COR-L47 (cell line): ENCODE results near the gene IQSEC1.

ENCODE experiments used
- DNase-seq: peaks from one replicate; lab custom pipeline; 2025; lab: John Stamatoyannopoulos, UW

Gene IQSEC1

DNA sequence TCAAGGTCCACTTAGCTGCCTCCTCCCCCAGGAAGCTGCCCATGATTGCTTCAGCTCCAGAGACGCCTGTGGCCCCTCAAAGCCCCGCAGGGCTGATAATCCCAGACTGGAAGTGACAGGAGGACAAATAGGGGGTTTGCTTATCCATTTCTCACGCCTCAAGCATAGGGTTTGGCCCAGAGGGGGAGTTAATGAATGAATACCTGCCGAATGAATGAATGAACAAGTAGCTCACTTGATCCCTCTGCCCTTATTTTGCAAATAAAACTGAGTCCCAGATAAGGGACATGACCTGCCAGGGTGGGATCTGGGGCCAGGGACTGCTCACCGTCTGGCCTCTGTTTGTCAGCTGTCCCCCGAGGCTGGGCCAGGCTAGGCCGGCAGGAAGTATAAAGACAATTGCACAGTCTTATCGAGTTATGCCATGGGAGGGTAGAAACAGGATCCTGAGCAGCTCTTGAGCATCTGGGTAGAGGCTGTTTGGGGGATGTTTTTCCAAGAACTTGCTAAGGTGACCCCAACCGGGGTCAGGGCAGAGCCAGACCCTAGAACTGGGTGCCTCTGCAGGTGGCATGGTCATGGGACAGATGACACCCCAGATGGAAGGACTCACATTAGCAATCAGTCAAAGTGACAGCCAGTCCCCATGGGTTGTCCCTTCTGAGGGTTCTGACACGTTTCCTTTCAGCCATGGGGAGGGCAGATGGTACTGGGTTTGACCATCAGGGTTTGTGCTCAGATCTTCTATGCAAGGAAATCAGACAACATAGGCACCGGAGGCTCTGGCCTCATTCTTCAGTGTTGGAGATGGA, 45.0 kb downstream of the IQSEC1 start:
- DNase-seq = no peak

DNA sequence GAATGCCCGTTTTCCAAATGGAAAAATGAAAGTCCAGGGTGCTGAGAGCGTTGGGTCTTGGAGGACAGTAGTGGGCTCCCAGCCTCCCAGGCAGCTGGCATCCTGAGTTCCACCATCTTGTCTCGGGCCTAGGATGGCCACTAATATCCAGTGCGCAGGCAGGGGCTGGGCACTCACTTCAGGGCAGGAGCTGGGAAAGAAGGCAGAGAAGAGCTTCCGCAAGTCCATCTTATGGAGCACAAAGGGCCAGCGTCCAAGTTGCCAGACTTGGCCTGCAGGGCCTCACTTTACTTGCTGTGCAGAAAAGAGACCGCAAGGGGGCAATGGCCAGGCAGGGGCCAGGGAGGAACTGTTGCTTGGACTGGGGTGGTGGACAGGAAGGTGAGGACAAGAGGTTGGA, 46.1 kb downstream of the IQSEC1 start:
- DNase-seq = no peak

- no peak for DNase-seq
These were observed 46.7 kb downstream of the IQSEC1 start for GRCh38 chr3:13026534-13026933.

DNA sequence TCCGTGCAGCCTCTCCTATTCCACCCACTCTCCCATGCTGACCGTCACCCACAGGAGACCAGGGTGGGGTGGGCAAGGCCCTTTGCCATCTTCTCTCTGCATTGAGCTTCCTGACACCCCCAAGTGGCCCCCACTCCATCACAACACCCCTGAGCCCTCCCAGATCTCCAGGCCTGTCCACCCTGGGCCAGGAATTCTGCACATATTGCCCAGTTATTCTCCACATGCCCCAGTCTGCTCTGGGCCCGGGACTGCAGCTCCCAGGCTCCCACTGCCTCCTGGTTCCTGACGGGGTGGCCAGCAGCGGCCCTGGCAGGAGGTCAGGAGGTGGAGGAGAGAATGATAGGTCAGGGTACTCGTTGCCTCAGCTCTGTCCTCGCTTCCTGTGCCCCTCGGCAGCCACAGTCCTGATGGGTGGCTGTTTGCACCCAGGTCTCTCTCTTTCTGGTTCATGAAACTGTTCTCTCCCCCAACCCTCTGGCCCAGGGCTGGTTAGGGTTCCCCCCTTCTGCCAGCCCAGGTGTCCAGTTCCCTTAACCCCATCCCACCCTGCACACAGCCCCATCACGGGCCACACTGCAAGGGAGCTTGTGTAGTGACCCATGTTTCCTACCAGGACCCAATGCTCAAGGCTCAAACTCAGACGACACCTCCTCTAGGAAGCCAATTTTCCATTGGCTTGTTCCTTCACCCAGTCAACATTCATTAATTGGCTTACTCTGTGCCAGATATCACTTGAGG, 47.3 kb downstream of the IQSEC1 start:
- no peak for DNase-seq

DNA sequence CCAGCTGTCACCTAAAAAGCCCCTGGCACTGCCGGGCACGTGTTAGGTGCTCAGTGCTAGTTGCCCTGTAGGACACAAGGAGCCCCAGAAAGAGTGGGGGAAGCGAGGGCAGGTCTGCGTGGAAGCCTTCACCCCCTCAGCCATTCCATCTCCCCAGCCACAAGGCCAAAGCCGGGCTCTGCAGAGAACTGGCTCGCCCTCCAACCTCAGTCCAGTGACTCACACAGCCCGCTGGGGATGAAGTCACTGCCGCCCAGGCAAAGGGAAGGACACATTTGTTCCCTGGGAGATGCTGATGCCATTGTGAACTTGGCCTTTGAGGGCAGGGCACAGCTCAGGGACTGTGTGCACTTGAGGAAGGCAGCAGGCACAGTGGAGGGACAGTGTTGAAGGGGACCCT, 48.1 kb downstream of the IQSEC1 start:
- DNase-seq = no peak

DNA sequence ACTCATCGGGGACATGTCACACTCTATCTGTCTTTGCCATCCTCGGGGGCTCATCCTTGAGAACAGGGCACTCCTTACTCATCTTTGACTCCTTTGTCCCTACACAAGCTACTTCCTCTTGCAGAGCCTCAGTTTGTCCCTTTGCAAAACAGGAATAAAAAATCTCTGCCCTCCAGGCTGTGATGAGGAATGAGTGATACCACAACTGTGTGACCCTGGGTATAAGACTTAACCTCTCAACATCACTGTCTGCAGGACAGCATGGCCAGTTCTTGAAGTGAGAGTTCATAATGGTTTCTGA, 48.5 kb downstream of the IQSEC1 start:
- no peak for DNase-seq

DNA sequence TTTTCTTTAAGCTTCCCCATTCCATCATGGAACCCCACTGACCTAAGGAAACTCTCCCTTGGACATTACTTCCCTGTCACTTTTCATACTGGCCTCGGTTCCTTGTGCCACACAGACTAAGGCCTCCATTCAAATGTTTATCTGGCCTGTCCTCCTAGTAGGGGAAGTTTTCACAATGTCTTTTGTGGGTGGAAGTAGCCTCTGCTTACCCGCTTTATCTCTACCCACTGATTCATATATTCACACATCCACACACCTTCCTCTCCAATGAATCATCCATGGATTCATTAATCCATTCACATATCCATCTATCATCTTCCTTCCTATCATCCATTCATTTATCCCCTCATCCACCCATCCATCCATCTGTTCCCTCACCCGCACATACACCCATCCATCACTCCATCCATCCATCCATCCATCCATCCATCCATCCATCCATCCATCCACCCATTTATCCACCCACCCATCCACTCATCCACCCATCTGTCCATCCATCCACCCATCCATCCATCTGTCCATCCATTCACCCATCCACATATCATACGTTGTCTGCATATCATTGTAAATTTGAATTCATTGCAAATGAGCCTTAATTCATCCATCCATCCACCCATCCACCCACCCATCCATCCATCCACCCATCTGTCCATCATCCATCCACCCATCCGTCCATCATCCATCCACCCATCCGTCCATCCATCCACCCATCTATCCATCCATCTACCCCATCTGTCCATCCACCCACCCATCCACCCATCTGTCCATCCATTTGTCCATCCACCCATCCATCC, 49.1 kb downstream of the IQSEC1 start:
- DNase-seq = no peak

DNA sequence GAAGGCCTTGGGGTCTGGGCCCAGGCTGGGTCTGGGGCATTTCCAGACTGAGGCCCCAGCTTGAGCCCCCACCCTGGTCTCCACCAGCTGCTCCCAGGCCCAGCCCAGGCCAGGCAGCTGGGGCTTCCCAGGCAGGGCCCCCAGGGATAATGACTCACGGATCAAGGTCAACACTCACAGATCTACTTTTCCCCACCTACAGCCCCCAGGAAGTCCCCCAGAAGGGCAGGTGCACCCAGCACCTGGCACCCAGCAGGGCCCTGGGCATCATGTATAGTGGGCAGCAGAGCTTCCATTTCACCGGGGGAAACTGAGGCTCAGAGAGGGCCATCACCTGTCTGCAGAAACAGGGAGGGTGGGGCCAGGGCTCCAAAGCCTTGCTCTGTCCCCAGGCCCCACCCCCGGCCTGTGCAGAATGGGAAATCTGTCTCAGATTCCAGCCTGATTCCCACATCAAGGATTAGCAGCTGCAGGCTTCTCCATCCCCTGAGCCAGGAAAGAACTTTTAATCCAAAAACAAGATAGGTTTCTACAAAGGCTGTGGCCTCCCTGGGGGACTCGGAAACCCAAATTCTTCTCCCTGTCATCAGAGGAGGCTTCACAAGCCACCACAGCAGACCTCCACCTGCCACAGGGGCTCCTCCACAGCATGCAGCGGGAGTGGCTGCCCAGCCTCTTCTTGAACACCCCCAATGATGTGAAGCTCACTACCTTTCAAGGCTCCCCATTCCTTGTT, 49.8 kb downstream of the IQSEC1 start:
- DNase-seq = no peak

DNA sequence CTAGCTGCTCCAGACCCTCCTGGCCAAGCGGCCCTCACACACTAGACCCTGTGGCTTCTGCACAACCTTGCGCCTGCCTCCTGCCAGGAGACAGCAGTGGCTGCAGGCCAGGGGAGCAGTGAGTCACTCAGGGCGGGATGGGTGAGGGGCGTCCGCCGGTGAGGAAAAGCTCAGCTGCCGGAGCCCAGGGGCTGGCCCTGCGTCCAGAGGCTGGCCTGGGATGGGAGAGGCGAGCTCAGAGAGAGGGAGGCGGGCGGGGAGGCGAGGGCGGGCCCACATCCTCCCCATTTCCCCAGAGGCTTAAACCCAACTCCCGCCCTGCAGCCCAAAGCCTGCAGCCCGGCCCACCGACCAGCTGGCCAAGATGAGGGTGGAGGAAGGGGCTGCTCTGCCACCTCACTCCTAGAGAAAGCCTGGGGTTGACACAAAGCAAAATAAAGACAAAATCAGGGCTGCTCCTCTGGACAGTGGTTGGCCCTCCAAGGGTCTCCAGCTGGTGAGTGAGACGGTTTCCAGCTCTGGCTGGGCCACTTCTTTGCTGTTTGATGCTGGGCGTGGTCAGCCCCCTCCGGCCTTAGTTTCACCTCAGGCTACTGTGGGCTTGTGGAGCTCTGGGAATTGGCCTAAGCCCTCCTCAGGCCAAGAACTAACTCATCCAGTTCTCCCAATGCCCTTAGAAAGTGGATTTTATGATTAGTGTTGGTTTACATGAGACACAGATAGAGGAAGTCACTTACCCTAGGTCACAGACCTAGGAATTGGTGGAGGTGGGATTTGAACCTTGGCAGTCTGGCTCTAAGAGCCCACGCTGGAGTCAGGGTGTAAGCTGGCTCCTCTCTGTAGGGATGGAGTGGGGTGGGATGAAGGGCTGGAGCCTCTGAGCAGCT, 50.6 kb downstream of the IQSEC1 start:
- no peak for DNase-seq

DNA sequence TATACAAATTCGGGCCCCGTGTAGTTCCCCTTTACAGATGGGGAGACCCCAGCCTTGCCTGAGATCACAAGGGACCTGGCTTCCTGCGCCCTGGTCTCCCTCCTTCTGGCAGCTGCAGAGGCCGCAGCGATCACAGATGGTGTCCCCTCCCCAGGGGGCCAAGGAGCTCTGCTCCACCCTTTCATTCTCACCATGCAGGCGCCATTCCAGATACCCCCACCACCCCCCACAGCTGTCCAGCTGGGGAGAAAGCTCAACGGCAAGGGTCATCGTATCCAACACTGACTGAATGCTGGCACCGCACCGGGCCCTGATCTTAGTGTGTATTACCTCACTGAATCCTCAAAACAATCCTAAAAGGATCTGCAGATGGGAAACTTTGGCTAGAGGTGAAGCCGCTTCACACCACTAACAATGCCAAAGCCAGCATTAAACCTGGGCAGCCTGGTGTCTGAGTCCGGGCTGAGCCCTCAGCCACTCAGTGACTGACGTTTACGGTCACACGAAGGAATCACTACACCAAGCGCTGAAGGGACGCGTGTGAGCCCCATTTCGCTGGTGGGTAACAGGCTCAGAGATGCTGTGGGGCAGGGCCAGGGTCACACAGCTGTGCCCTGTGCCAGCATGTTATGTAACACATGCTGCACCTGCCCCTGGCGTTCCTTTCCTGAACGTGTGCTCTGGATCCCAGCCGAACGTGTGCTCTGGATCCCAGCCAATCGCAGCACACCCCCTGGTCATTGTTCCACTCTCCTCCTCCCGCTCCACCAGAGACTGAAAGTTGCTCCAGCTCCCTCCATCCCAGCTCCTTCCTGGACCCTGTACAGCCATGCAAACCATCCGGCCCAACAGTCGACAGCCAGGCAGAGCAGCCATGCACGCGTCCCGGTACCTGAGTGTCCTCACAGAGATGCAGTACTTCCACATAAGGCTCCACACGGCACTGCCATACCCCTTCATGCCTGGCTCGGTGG, 51.8 kb downstream of the IQSEC1 start:
- peak; percentile 25 for DNase-seq

- no peak for DNase-seq
These were observed 53.0 kb downstream of the IQSEC1 start for GRCh38 chr3:13020159-13020750.

DNA sequence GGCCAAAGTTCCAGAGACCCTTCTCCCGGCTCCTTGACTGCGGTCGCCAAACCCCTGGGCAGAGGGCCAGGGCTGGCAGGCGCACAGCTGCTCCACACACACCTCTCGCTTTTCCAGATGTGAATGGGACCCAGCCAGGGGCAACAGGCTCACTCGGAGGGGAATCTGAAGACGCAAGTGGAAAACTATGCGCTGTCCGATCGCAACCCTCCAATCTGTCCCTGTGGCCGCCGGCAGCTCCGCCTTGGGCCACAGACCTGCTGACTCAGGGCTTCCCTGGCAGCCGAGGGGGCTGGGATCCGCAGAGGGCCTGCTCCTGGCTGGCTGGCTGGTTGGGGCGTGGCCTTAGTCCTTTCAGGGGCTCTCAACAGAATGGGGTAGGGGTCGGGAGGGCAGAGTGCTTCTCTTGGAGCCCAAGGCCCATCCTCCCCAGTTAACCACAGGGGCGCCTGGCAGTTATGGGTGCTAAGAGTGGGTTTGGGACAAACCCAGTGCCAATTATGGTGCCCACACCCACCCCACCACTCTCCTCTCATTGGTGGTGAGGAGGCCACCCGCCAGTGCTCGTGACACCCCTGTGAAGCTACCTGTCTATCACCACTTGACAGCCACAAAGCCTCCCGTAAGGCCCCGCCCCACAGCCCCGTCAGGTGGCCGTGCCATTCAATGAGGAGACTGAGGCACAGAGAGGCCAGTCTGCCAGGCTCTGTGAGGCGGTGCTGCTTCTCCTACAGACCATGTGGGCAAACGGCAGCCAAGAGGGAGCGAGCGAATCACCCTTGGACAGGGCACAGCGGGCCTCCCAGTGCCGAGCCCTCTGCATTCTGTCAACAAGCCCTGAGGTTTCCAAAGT, 53.8 kb downstream of the IQSEC1 start:
- no peak for DNase-seq

- no peak for DNase-seq
These were observed 54.5 kb downstream of the IQSEC1 start for GRCh38 chr3:13018561-13019242.

DNA sequence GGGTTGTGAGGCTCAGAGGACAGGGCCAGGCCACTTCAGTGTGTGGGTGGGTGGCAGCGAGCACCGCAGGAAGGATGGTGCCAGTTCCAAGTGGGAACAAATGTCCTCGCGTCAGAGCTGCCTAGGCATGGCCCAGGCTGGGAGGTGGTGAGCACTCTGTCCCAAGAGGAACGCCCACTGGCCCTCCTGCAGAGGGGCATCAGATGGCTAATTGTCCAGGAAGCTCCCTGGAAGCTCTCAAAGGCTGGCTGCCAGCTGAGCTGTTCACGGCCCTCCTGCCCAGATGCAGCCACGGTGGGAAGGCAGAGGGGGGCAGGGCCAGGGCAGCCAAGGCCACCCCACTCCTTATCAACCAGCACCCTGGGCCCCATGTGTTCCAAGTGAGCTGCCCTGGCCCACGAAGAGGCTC, 55.2 kb downstream of the IQSEC1 start:
- DNase-seq = peak; percentile 62

- no peak for DNase-seq
These were observed 55.7 kb downstream of the IQSEC1 start for GRCh38 chr3:13017361-13018042.

GRCh38 chr3:13016721-13017255, 56.4 kb downstream of the IQSEC1 start:
- no peak for DNase-seq

DNA sequence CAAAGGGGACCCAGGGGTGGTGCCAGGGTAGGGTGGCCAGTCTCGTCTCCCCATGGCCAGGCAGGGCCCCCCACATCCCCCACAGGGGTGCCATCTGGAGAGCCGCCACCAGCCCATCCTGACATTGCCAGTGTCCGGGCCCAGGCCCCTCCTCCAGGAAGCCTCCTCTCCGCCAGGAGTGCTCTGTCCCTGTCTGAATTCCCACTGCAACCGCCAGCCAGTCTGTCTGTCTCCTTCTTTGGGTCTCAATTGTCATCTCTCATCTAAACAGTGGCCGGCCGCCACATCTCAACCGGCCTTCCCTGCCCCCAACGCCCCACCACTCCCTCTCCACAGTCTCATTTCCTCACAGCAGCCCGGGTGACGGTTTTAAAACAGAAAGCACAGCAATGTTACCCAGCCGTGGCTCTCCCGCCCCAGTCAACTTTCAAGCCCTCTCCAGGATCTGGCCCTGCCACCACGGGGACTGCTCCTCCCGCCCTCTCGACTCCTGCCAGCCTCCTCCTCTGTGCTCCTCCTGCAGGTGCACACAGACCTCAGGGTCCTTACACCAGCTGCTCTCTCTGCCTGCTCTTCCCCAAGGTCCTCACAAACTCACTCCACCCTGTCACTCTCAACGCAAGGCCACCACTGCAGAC, 57.0 kb downstream of the IQSEC1 start:
- DNase-seq = no peak
